Cortex of kidney (tissue), 1 donor: Measurements from ENCODE around the gene EED.
"Not testable (repeated sequence)": the region's sequence is repeated elsewhere in the genome, so short reads cannot be mapped to it uniquely, and the experiment has no call there.

Source experiments
- DNase-seq: peaks from one replicate; lab custom pipeline; 2025; lab: John Stamatoyannopoulos, UW

The EED gene

DNA sequence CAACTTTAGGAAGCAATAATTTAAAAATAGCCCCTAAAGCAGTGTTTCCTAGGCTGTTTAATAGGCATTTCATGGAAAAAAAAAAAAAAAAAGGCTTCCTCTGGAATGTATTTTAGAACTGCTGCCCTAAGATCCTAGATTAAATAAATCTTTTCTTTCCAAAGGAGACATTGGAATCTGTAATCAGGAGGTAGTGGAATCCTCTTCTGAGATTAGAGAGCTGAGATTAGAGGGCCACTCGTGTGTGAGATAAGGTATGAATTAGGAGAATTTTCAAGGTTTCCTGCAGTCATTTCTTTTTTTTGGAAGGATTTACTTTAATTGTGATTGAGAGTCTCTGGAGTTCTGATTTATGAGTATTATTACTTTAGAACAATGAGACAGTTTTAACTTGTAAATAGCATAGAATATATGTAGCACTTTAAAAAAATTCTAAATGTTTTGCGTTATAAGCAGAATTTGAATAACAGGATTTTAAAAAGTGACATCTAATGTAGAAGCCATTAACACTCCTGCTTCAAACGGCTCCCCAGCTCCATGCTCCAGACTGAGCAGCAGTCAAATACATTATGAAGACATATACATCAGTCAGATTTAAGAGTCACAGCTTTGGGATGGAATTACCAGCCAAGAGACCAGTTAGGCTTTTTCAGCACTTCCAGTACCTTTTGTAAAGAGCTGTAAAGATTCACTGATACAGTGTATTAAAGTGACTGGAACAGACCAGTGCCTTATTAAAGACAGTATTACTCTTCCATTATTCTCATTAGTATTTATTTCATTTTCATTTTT, 5.0 kb downstream of the EED start:
- no peak for DNase-seq

DNA sequence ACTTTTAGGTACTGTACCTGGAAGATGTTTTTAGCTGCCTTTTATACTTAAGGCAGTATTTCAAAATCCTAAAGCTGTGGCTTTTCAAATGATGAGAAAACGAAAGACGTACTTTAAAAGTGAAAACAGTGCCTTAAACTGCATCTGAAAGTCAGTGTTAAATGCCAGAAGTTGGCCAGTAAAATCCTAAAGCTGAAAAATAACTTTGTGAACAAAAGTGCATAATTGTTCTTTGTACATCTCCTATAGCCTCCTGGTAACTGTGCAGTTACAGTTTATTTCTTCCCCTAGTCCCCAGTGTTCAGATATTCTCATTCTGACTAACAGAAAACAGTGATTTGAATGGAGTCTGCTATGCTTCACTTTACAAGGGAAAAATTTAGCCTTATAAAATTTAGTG, 6.8 kb downstream of the EED start:
- no peak for DNase-seq

DNA sequence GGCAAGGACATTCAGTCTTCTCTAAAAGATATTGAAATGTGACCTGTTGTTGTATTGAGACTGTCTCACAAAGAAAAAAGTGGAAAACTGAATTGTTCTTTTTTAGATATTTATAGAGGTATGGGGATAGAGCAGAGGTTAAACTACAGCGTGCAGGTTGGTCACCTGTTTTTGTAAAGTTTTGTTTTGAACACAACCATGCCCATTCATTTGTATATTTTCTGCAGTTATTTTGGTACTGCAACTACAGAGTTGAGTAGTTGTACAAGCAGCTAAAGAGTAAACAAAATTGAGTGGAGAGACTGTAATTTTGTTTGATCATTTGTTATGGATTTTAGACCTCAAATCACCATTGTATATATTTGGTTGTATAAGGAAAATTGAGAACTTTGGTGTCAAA, 11.3 kb downstream of the EED start:
- no peak for DNase-seq

DNA sequence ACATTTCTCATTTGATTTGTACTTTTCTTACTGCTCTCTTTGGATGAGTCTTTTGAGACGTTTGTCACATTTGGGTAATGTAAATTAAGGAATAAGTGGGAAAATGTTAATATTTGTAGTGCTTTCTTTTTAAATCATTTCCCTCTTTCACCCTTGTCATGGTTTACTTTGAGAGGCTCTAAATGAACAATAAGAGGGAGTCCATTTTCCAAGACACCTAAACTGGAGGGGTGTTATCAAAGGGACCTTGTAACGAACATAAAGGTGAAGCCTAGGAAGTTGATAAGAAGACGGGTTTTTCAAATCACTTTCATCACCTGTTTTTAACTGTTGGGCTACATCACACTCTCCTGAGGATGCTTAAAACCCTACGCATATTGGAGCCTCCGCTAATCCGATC, 12.1 kb downstream of the EED start:
- DNase-seq, result no peak

DNA sequence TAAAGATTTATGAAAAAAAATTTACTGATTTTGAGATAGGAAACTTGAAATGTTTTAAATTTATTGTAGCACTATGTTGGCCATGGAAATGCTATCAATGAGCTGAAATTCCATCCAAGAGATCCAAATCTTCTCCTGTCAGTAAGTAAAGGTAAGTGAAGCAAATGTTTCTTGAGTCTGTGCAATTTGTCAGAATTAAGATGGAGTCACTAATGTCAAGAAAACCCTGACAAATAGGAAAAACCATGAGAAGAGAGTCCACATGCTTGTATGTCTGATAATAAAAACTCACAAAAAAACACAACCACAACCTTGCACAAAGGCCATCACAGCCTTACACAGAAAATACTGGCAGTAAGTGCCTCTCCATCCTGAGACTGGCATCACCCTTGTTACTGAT, 12.9 kb downstream of the EED start:
- no peak for DNase-seq

DNA sequence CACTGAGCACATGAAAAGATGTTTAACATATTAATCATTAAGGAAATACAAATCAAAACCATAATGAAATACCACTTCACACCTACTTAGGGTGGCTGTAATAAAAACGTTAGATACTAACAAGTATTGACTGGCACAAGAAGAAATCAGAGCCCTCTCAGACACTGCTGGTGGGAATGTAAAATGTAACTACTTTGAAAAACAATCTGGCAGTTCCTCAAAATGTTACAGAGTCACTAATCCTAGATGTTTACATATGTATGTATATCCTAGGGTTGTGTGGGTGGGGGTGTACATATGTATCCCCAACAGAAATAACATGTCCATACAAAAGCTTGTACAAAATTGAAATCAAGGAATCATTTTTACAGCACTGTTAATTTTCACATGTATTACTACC, 15.2 kb downstream of the EED start:
- DNase-seq, result no peak

DNA sequence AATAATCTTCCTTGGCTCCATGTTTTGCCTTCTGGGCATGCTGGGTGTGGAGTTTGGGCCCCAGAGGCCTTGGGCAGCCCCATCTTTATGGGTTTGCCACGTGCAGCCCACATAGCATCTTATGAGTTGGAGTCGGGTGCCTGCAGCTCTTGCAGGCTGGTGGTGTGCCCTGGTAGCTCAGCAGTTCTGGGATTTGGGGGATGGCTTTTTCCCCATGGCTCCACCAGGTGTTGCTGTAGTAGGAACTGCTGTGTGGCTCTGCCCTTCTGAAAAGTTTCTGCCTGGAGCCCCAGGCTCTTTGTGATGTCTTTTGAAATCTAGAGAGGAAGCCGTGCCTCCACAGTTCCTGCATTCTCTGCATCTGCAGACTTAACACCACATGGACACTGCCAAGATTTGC, 16.8 kb downstream of the EED start:
- no peak for DNase-seq

DNA sequence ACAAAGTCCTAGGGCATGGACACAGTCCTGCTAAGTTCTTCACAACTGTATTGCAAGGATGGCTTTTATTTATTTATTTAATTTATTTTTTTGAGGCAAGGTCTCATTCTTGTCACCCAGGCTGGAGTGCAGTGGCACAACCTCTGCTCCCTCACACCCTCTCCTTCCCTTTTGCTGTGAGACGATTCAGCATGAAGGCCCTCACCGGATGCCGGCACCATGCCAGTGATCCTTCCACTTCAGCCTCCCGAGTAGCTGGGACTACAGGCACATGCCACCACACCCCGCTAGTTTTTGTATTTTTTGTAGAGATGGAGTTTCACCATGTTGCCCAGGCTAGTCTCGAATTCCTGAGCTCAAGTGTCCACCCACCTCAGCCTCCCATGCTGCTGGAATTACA, 17.8 kb downstream of the EED start:
- no peak for DNase-seq

DNA sequence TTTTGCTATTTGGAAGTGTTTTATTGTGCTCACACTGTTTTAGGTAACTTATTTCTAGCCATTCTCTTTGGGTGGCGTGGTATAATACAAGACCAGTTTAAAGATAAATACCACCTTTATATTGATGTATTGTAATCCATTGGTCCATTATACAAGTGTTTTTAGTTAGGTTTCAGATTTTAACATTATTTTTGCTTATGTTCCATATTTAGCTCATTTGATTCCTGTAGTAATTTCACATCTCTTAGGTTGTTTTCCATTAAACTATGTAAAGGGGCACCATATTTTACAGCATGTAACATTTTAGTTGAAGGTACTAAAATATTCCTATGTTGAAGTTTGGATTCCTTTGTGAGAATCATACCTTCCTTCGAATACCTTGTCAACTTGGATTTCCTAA, 20.1 kb downstream of the EED start:
- DNase-seq, result no peak

DNA sequence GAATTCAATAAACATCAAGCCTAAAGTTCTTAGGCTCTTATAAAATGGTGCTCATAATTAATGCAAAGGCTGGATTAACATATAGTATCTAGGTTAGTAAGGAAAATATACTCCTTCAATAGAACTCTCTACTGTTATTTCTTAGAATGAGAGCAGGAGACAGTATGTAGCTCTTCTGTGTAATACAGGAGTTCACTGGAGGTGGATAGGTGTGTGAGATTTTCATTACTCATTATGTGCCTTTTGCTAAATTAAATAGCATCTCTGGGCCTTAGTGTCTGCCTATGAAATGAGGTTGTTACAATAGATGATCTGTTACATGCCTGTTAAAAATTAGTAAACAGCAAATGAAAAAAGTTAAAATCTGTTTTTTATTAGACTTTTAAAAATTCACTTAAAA, 20.6 kb downstream of the EED start:
- no peak for DNase-seq

DNA sequence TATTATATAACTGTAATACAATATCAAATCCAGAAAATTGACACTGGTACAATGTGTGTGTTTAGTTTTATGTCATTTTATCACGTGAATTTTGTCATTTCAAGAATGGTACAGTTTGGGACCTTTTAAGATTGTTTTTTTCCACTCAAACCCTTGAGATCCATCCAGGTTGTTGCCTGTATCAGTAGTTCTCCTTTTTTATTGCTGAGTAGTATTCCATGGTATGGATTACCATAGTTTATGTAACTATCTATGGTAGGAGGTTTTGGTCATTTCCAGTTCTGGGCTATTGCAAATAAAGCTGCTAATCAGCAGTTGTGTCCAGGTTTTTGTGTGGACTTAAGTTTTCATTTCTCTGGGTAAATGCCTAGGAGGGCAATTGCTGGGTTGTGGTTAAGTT, 25.1 kb downstream of the EED start:
- no peak for DNase-seq

DNA sequence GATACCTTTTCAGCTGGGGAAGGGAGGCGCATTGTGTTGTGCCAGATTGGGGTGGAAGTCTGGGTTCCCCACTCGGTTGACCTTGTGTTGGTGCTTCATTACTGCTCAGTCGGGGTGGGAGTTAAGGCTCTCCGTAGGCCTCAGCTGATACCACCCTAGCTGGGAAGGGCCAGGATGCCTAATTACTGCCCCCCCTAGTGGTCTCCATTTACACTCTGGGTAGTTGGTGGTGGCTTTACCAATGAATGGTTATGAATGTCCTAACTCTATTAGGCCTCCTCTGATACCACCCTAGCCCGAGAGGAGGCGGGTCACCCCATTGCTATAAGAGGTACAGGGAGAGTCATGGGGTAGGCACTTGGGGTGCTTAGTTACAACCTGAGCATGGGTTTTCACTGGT, 29.9 kb downstream of the EED start:
- no peak for DNase-seq

DNA sequence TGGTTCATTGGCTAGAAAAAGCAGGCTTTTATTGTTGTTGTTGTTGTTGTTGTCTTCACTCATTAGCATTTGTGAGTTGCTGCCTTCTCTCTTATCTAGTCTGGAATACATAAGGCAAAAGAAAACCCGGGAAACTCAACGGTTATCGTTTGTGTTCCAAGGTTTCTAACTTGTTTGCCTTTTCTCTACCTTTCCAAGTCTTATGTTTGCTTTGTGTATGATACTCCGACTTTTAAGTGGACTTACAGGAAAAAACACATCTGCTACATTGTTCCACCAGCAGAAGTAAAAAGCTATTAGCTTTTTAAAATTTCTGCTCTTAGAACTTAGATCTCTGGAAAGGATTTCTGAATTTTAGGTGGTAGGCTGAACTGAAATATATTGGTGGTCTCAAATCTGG, 30.4 kb downstream of the EED start:
- DNase-seq, result no peak

DNA sequence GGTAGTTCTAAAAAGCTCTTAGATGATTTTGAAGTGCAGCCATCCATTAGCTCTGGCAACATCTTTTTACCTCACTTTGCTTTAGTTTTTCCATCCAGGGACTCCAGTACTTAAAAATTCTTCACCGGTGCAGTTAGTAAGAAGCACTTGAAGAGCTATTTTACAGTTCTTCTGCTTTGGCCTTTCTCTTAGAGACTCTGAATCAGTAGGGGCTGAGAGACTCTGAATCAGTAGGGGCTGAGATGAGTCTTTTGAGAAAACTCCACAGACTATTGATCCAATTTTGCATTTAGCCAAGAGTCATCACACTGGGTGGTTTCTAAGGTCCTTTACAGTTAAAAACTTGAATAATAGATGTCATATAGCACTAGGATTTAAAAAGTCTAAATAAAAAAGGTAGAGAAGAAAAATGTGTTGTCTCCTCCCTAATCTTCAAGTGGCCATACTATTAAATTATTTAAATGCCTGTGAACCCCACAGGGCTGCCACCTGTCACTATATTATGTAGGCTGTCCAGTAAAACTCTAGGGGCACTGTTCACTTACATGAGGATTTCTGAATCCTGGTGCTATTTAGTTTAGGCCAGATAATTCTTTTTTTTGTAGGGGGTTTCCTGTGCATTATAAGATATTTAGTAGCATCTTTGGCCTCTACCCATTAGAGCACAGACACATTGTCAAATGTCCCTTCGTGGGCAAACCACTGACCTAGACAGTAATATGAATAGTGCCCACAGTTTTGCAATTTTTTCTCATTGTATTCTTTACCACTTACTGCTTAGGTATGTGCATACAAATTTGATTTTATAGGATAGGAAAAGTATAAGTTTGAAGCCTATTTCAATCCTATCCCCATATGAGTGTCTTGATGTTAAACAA, 31.2 kb downstream of the EED start:
- DNase-seq, result no peak

DNA sequence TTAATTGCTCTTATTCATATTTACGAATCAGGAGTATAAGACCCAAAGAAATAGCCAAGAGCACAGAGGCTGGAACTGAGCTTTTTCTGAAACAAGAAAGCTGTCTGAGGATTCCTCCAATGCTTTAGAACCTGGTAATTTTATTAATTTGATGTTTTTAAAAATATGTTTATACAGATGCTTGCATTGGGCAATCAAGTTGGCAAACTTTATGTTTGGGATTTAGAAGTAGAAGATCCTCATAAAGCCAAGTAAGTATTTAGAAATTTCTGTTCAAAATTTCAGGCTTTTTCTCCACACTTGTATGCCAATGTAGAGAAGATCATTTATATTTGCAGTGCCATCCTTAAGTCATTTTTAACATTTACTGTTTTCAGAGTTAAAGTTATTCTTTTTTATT, 33.2 kb downstream of the EED start:
- no peak for DNase-seq

DNA sequence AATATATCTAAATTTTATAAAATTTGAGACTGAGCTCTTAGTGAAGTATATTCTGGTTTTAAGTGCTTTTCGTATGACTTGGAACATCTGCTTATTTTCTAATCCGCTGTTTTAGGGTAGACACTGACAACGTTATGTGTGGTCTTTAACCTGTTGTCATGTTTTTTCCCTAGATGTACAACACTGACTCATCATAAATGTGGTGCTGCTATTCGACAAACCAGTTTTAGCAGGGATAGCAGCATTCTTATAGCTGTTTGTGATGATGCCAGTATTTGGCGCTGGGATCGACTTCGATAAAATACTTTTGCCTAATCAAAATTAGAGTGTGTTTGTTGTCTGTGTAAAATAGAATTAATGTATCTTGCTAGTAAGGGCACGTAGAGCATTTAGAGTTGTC, 33.7 kb downstream of the EED start:
- no peak for DNase-seq

DNA sequence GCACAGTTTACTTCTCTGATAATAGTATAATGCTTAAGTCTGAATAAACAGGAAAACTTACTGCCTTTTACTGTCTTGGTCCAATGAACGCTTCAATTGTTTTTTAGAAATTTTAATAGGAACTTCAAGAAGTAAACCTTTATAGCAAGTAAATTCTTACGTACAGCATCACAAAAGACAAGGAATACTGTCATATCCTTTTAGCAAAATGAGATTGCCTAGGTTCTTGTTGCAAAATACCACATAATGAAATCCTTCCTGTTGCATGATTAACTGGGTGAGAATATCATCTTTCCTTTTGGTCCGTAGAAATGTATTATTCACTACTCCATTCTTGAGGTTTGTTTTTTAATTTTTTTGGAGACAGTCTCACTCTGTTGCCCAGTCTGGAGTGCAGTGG, 35.2 kb downstream of the EED start:
- DNase-seq, result no peak

DNA sequence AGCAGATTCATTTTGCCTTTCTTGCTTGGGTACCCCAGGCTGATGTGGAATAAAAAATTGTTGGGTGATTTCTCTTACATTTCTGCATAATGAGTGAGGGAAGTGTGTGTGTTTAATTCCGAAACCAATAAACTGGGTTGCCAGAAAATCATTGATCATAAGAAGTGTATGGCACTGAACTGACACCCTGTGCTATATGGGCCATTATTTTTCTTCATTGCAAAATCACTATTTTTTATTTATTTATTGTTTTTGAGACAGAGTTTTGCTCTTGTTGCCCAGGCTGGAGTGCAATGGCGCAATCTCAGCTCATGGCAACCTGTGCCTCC, 42.9 kb downstream of the EED start:
- DNase-seq, result no peak

DNA sequence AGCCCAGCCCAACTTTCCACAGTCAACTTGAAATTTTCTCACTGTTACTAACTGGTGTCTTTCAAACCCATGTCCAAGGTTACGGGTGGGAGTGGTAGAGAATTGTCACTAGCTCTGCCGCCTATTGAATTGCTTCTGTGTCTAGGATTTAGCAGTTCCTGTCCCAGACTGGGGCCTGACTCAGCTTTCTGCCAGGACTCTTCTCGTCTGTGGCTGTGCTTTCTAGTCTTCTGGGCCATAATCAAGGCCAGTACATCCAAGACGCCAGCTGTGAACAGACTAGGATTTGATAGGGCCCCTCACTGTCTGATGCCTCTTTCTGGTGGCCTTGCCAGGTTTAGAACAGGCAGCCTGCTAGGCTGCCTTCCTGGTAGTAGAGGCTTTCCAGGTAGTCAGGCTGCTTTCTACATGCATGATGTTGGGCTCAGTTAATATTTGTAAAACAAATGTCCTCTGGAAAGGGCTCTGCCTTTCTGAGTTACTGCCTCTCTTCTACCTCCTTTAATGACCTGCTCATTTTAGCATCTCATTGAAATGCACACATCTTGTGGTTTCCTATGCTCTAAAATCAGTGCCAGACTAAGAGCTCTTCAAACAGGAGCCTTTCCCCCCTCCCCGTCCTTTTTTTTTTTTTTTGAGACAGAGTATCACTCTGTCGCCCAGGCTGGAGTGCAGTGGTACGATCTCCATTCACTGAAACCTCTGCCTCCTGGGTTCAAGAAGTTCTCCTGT, 44.4 kb downstream of the EED start:
- DNase-seq, result no peak

DNA sequence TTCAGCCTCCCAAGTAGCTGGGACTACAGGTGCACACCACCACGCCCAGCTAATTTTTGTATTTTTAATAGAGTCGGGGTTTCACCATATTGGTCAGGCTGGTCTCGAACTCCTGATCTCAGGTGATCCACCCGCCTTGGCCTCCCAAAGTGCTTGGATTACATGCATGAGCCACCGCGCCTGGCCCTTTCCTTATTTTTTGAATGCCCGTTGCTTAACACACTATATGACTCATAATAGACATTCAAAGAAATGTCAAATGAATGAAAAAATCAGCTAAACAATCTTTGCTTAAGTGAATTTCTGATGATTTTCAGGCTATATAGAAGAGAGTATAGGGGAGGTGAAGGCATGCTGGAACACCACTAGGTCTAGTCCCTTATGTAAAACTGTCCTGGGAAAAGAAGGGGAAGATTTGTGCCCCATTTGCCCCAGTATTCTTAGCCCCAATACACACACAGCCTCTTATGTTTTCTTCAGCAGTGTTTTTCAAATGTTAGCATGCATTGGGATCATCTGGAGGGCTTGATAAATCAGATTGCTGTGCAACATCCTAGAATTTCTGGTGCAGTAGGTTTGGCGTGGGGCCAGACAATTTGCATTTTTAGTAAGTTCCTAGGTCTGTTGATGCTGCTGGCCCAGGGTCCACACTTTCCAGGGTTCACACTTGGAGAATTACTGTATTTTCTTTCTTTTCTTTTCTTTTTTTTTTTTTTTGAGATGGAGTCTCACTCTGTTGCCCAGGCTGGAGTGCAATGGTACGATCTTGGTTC, 45.1 kb downstream of the EED start:
- not testable (repeated sequence) for DNase-seq

DNA sequence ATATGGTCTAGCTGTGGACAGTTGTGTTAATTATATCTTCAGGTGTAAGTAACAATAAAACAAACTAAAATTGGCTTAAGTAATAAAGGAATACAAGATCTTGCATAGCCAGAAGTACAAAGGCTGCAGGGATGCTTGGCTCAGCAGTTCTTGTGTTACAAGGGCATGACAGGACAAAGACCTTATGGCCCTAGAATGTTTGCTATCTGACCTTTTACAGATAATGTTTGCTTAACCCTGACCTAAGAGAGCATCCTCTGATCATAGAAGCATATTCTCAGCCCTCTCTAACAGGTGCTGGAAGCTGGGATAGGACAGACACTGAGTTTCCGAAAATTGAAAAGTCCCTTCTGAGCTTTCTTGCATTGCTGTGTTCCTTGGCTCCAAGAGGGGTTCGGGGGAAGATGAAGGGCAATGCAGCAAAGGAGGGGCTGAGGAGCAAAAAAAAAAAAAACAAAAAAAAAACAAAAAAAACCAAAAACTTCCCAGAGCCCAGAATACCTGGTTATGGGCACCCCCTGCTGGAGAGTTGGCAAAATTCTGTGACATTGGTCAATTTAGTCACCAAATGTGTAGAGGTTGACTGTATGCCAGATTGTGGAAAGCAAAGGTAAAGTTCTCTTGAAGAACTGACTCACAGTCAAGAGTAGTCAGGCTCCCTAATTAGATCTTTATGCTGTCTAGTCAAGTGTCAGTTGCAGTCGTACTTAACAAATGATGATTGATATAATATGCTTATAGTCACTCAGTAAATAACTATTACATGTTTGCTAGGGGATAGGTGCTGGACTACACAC, 47.1 kb downstream of the EED start:
- DNase-seq, result no peak
